ENCODE results near the gene TUFM. TPM values are rescaled to one million over a fixed set of nuclear protein-coding genes. Genes with fewer than 3 reads are reported as not detected.

Gene TUFM
- total and polyA plus RNA-seq, 8 donors, result 146 to 205 (median 170) TPM

- ATAC-seq, result no peak
- DNase-seq, result no peak
- peak overlapping the region; percentile 92 to 98 for H3K4me3 ChIP-seq
- intact Hi-C loops (cut with DNase I), result no loop called here
- H3K36me3 ChIP-seq, result peaks cover 0 to 43% of the 10 kb centered on the region in 2 donors
- no peaks in the 10 kb centered on the region for H3K27me3 ChIP-seq
- no peaks in the 10 kb centered on the region for H3K9me3 ChIP-seq
- peak overlapping the region; percentile 55 to 90 for H3K27ac ChIP-seq
- peaks cover 7 to 23% of the 10 kb centered on the region in 2 donors for H3K4me1 ChIP-seq
- TF ChIP-seq, protein P1, sequence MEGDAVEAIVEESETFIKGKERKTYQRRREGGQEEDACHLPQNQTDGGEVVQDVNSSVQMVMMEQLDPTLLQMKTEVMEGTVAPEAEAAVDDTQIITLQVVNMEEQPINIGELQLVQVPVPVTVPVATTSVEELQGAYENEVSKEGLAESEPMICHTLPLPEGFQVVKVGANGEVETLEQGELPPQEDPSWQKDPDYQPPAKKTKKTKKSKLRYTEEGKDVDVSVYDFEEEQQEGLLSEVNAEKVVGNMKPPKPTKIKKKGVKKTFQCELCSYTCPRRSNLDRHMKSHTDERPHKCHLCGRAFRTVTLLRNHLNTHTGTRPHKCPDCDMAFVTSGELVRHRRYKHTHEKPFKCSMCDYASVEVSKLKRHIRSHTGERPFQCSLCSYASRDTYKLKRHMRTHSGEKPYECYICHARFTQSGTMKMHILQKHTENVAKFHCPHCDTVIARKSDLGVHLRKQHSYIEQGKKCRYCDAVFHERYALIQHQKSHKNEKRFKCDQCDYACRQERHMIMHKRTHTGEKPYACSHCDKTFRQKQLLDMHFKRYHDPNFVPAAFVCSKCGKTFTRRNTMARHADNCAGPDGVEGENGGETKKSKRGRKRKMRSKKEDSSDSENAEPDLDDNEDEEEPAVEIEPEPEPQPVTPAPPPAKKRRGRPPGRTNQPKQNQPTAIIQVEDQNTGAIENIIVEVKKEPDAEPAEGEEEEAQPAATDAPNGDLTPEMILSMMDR (IDR thresholded peaks at IDR 0.05), result no peak
Observed at GRCh38 chr16:28845761-28846079, 428 bp downstream of the TUFM start.

DNA sequence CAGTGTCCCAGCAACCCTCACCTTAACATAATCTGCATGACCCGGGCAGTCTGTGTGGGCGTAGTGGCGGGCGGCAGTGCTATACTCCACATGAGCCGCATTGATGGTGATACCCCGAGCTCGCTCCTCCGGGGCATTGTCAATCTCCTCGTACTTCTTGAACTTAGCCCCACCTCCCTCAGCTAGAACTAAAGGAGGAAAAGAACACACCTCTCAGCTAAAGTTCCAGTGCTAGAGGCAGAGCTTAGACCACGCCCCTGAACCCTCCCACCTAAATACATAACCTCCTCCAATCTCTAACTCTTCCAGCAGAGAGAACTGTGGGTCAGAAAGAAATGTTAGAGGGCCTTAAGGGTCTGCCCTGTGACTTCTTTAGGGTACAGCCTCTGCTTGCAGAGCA lies 855 bp downstream of the TUFM start:
- Histone ChIP-seq H3K4me3 (peak overlapping the region; percentile 92 to 98), H3K36me3 (peaks cover 0 to 44% of the 10 kb centered on the region in 2 donors), H3K9me3 (no peaks in the 10 kb centered on the region), H3K4me1 (peaks cover 7 to 23% of the 10 kb centered on the region in 2 donors), H3K27me3 (no peaks in the 10 kb centered on the region), H3K27ac (peak overlapping the region in 1 of 2 donors; percentile 90)
- TF ChIP-seq, protein P1 (IDR thresholded peaks at IDR 0.05), result no peak
- DNase-seq, result no peak
- intact Hi-C loops (cut with DNase I), result no loop called here
- ATAC-seq, result peak; percentile 54

- Histone ChIP-seq H3K9me3 (no peaks in the 10 kb centered on the region), H3K36me3 (peaks cover 0 to 51% of the 10 kb centered on the region in 2 donors), H3K4me1 (peaks cover 7 to 23% of the 10 kb centered on the region in 2 donors), H3K27me3 (no peaks in the 10 kb centered on the region), H3K4me3 (no peak overlapping the region), H3K27ac (no peak overlapping the region)
- DNase-seq (no peak), ATAC-seq (no peak)
- TF ChIP-seq, protein P1 (IDR thresholded peaks at IDR 0.05), result no peak
- intact Hi-C loops (cut with DNase I), result no loop called here
Observed at GRCh38 chr16:28844226-28844885, 1.8 kb downstream of the TUFM start.

- H3K4me1 ChIP-seq, result peaks cover 7 to 23% of the 10 kb centered on the region in 2 donors
- no peaks in the 10 kb centered on the region for H3K27me3 ChIP-seq
- ATAC-seq (no peak), DNase-seq (no peak)
- intact Hi-C loops (cut with DNase I), result no loop called here
- no peaks in the 10 kb centered on the region for H3K9me3 ChIP-seq
- TF ChIP-seq, protein P1 (IDR thresholded peaks at IDR 0.05), result no peak
- no peak overlapping the region for H3K27ac ChIP-seq
- peaks cover 0 to 57% of the 10 kb centered on the region in 2 donors for H3K36me3 ChIP-seq
- H3K4me3 ChIP-seq, result no peak overlapping the region
Observed at GRCh38 chr16:28843766-28844165, 2.4 kb downstream of the TUFM start.

DNA sequence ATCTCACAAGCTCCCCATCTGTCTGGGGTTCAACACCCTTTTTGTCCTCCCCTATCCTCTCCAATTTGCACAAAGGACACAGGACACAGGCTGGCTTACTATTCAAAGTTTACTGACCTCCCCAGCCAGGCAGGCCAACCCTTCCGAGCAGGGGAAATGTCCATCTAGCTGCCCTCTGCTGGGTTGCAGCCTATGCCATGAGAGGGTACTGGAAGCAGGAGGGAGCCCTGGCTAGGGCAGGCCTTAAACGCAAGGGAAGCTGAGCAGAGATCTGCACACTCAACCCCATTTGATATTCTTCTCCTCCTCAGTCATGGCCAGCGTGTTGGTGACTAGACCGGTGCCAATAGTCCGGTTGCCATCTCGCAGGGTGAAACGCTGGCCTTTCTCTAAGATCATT lies 3.5 kb downstream of the TUFM start:
- no peak overlapping the region for H3K27ac ChIP-seq
- TF ChIP-seq, protein P1 (IDR thresholded peaks at IDR 0.05), result no peak
- no peaks in the 10 kb centered on the region for H3K9me3 ChIP-seq
- intact Hi-C loops (cut with DNase I), result no loop called here
- DNase-seq (no peak), ATAC-seq (no peak)
- H3K4me3 ChIP-seq, result no peak overlapping the region
- peaks cover 7 to 23% of the 10 kb centered on the region in 2 donors for H3K4me1 ChIP-seq
- no peaks in the 10 kb centered on the region for H3K27me3 ChIP-seq
- H3K36me3 ChIP-seq, result peaks cover 0 to 68% of the 10 kb centered on the region in 2 donors

All from left lung (tissue), 10 donors.